Fibroblast of upper back skin (primary cell): ENCODE data around the gene ULK4.
"Not testable (repeated sequence)": the region's sequence is repeated elsewhere in the genome, so short reads cannot be mapped to it uniquely, and the experiment has no call there.

Source experiments
- DNase-seq: peaks from one replicate; pipeline ENCODE4 v3.0.0-alpha.2; 2013

ULK4 gene

DNA sequence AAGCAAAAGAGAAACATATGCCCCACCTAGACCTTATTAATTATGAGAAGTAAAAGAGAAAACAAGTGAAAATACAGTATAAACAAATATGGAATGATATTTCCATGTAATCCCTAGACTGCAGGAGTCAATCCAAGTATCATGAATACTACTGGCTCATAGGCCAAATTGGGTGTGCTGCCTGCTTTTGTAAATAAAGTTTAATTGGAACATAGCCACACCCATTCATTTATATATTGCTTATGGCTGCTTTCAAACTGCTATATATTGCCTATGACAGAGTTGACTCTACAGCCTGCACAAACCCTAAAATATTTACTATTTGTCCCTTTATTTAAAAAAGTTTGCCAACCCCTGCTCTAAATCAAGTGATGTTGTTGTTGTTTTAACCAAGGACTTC, 5.3 kb downstream of the ULK4 start:
- DNase-seq: no peak

DNA sequence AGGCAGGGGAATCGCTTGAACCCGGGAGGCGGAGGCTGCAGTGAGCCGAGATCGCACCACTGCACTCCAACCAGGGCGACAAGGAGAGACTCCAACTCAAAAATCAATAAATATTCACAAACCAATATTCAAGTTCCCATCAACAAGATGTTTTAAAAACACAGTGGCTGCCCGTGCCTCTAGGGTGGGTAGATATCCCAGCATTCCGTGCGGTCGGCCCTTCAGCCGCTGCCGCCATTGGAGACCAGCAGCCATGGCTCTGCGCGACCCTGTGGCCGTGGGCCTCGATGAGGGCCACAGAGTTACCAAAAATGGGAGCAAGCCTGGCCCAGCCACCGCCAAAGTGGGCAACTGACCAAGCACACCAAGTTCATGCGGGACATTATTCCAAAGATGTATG, 6.7 kb downstream of the ULK4 start:
- no peak for DNase-seq

DNA sequence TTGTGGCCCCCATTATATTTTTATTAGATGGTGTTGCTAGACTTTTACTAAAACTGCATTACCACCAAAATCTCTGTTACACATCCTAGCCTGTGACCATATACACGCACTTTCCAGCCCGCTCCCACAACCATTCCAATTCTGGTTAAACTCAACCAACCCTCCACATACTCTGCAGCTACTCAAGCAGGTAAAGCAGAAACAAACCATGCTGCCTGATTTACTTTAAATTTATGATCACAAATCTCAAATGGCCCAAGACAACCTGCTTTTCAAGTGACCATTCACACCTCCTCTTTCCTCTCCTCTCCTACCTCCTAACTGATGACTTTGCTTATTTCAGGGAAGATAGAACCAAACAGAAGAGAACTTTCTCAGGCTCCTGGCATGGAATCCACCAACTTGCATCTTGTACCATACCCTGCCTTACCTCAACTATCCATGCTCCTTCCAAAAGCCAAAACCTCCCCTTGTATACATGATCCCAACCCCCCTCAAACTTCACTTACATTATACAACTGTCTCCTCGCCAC, 18.5 kb downstream of the ULK4 start:
- no peak for DNase-seq

- DNase-seq: no peak
Measured at GRCh38 chr3:41940393-41940792, 21.5 kb downstream of the ULK4 start.

GRCh38 chr3:41936384-41936783, 25.5 kb downstream of the ULK4 start:
- DNase-seq: no peak

GRCh38 chr3:41933154-41933676, 28.7 kb downstream of the ULK4 start:
- peak; percentile 79 for DNase-seq

- no peak for DNase-seq
Measured at GRCh38 chr3:41932464-41932863, 29.4 kb downstream of the ULK4 start.

DNA sequence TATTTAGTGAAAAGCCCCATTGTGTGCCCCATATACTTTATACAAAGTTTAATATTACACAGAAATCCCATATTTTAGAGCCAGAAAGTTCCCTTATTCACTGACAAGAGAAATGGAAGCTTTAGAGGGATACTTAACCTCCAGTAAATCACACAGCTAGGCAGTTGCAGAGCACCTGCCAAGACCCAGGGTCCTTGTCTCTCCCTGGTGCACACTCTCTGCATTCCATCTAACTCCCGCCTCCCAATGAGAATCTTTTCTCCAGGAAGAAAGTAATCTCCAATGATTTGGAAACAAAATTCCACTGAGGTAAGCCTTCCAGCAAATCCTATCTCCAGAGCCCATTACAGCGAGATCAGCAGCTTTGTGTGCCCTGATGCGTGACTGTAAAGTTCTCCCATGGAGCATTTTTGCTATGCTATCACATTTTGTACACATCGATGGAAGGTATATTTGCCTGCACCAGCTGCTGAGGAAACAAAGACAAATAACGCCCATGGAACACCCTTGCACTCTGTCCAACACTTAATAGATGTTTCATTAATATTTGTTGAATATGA, 41.4 kb downstream of the ULK4 start:
- no peak for DNase-seq

GRCh38 chr3:41915353-41915752, 46.5 kb downstream of the ULK4 start:
- DNase-seq: no peak

- no peak for DNase-seq
Measured at GRCh38 chr3:41912280-41912679, 49.6 kb downstream of the ULK4 start.

GRCh38 chr3:41907330-41908073, 54.4 kb downstream of the ULK4 start:
- peak; percentile 4 for DNase-seq

DNA sequence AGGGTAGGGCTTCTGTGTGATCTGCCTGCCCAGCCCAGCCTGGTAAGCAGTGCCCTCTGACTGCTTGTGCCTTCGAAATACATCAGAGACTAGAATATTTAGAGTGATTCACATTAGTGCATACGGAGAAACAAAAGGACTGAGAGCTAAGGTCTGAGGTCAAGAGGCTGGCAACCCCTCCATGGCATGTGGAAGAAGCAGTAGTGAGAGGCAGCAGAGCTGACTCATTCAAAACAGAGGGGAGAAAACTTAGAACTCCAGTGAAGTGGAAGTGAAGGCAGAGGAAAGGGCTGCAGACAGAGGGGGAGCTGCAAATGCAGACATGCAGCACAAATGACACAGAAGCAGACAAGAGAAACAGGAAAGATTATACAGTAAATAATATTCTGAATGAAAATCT, 61.6 kb downstream of the ULK4 start:
- DNase-seq: peak; percentile 9

- no peak for DNase-seq
Measured at GRCh38 chr3:41898631-41899030, 63.3 kb downstream of the ULK4 start.

GRCh38 chr3:41893977-41894376, 67.9 kb downstream of the ULK4 start:
- DNase-seq: peak; percentile 62

- DNase-seq: no peak
Measured at GRCh38 chr3:41888368-41889076, 73.4 kb downstream of the ULK4 start.

- no peak for DNase-seq
Measured at GRCh38 chr3:41882956-41883355, 78.9 kb downstream of the ULK4 start.

- peak; percentile 39 for DNase-seq
Measured at GRCh38 chr3:41881233-41881821, 80.6 kb downstream of the ULK4 start.

- no peak for DNase-seq
Measured at GRCh38 chr3:41880387-41880786, 81.5 kb downstream of the ULK4 start.

DNA sequence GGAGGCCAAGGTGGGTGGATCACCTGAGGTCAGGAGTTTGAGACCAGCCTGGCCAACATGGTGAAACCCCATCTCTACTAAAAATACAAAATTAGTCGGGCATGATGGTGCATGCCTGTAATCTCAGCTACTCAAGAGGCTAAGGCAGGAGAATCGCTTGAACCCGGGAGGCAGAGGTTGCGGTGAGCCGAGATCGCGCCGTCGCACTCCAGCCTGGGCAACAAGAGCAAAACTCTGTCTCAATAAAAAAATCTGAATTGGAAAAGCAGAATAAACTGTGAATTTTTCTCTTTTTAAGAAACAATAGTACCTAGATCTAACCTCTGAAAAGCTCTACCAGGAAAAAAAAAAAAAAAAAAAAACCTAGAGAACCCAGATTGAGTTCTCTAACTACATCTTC, 84.2 kb downstream of the ULK4 start:
- DNase-seq: not testable (repeated sequence)

- DNase-seq: no peak
Measured at GRCh38 chr3:41874022-41874421, 87.9 kb downstream of the ULK4 start.

DNA sequence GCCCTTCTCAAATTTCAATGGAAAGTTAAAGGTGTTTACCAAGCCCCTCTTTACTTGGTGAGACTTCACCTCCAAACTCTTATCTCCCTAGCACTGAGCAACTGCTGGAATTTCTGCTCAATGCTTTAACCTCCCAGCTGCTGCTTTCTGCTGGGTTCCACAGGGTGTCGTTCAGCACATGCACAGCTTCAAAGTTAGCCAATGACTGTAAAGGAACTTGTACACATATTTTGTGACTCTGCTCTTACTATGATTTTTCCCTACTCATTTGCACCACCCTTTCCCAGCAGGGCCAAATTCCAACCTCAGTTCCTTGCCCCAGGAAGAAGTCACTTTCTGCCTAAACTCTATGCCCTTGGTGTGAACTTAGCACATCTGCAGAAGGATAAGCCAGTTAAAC, 89.7 kb downstream of the ULK4 start:
- DNase-seq: no peak

DNA sequence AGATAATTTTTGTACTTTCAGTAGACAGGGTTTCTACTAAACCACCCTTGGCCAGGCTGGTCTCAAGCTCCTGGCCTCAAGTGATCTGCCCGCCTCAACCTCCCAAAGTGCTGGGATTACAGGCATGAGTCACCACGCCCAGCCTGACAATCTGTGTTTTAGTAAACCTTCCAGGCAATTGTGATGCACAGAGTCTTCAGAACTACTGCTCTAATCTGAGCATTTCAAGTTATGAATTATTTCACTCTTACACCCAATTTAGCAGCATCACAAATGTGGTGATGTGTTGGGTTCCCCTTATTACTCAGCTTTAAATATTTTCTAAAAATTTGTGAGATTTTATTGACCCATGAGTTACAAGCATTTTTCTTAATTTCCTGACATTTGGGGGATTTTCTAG, 94.4 kb downstream of the ULK4 start:
- DNase-seq: no peak

- DNase-seq: no peak
Measured at GRCh38 chr3:41866298-41866697, 95.6 kb downstream of the ULK4 start.
